A549 (cell line): ENCODE results near the gene DTNB. TPM values are rescaled to one million over a fixed set of nuclear protein-coding genes. Genes with fewer than 3 reads are reported as not detected.

Source experiments
- ATAC-seq, 2 experiments: fragments of 200-7000 bp in 1 of 2; fragments of >200 bp in 1 of 2; cut with Nextera tagmentation in 1 of 2; cut with Tn5 transposase in 1 of 2; 3 replicates each; pipeline versions ENCODE4 v1.8.0 to v1.9.1; 2018 to 2020; ENCODE audit warnings: mild to moderate bottlenecking in 1 of 2, moderate library complexity in 1 of 2
- CTCF ChIA-PET: fragments of 300-600 bp; sonication (Branson Sonifier 250); formaldehyde crosslinking; extraction: SDS; loops from one replicate; lab custom pipeline; 2021; ENCODE audit warnings: antibody characterized with exemption, inconsistent platforms; lab: Yijun Ruan, JAX
- POLR2A ChIA-PET: fragments of 350-600 bp; formaldehyde crosslinking; extraction: SDS; loops from one replicate; lab custom pipeline; 2021; ENCODE audit warnings: antibody characterized with exemption, inconsistent platforms; lab: Yijun Ruan, JAX
- DNase-seq, 2 experiments: peaks; one replicate each; pipeline versions ENCODE4 v3.0.0 to v3.0.0-alpha.2; 2011 to 2016; ENCODE audit warnings: low read depth in 1 of 2, low spot score in 1 of 2
- FAIRE-seq: peaks from 2 replicates; lab custom pipeline; 2011; peaks lifted over from hg19 to GRCh38; lab: Jason Lieb, UNC
- H3K27ac ChIP-seq, 2 experiments: fragments of >200 bp; sonication (Bioruptor Twin); formaldehyde crosslinking; 3 replicates each; pipeline ENCODE4 v1.5.1; 2016 to 2017
- H3K4me1 ChIP-seq: fragments of >200 bp; sonication (Bioruptor Twin); formaldehyde crosslinking; 3 replicates; pipeline ENCODE4 v1.6.1; 2016
- H3K4me2 ChIP-seq: fragments of >200 bp; sonication (Bioruptor Twin); formaldehyde crosslinking; 3 replicates; pipeline ENCODE4 v1.6.1; 2016
- H3K4me3 ChIP-seq: fragments of >200 bp; sonication (Bioruptor Twin); formaldehyde crosslinking; 3 replicates; pipeline ENCODE4 v1.5.1; 2016
- H3K9me3 ChIP-seq: fragments of >200 bp; sonication (Bioruptor Twin); formaldehyde crosslinking; 3 replicates; pipeline ENCODE4 v1.6.1; 2016
- ATOH8 ChIP-seq: fragments of 250-450 bp; sonication (Bioruptor Pico); IDR thresholded peaks from 2 replicates; pipeline ENCODE4 v1.5.0; 2020; ENCODE audit warnings: low read depth, mild to moderate bottlenecking, moderate library complexity
- BCL3 ChIP-seq: fragments of >200 bp; sonication (Bioruptor Twin); formaldehyde crosslinking; IDR thresholded peaks from 3 replicates; pipeline ENCODE4 v1.6.1; 2016
- BHLHE40 ChIP-seq: IDR thresholded peaks from 2 replicates; pipeline ENCODE4 v1.6.1; 2012; ENCODE audit warnings: low read depth, low read length, inconsistent platforms
- CBX2 ChIP-seq: fragments of 200-600 bp; sonication (generic); IDR thresholded peaks from 2 replicates; pipeline ENCODE4 v1.6.1; 2016; ENCODE audit warnings: low read depth, mild to moderate bottlenecking, borderline replicate concordance
- CEBPB ChIP-seq, 2 experiments: fragments of >200 bp in 1 of 2; sonication (Bioruptor Twin) in 1 of 2; formaldehyde crosslinking in 1 of 2; IDR thresholded peaks; 2 replicates each; pipeline ENCODE4 v1.6.1; 2012 to 2016
- CHD4 ChIP-seq: fragments of 200-600 bp; sonication (generic); IDR thresholded peaks from 2 replicates; pipeline ENCODE4 v1.6.1; 2016; ENCODE audit warnings: antibody characterized with exemption, mild to moderate bottlenecking, borderline replicate concordance
- E2F6 ChIP-seq: IDR thresholded peaks from 2 replicates; pipeline ENCODE4 v1.6.1; 2012; ENCODE audit warnings: low read depth, borderline replicate concordance
- EHF ChIP-seq: fragments of 250-450 bp; sonication (Bioruptor Pico); IDR thresholded peaks from 2 replicates; pipeline ENCODE4 v1.5.0; 2020; ENCODE audit warnings: mild to moderate bottlenecking
- FOSB ChIP-seq: fragments of 250-450 bp; sonication (Bioruptor Pico); IDR thresholded peaks from 2 replicates; pipeline ENCODE4 v1.5.0; 2020; ENCODE audit warnings: mild to moderate bottlenecking, moderate library complexity
- FOSL2 ChIP-seq, 2 experiments: fragments of 450-650 bp in 1 of 2; fragments of >200 bp in 1 of 2; sonication (Bioruptor Twin) in 1 of 2; formaldehyde crosslinking; IDR thresholded peaks; 2 replicates each; pipeline versions ENCODE4 v1.5.0 to v1.6.1; 2016 to 2020; ENCODE audit warnings: mild to moderate bottlenecking in 1 of 2, moderate library complexity in 1 of 2
- FOXS1 ChIP-seq: fragments of 250-450 bp; sonication (Bioruptor Pico); IDR thresholded peaks from 2 replicates; pipeline ENCODE4 v1.5.0; 2020; ENCODE audit warnings: mild to moderate bottlenecking, moderate library complexity
- HMGXB4 ChIP-seq: fragments of 250-450 bp; sonication (Bioruptor Pico); IDR thresholded peaks from 2 replicates; pipeline ENCODE4 v1.5.0; 2021; ENCODE audit warnings: mild to moderate bottlenecking, moderate library complexity, borderline replicate concordance
- JUN ChIP-seq, 2 experiments: fragments of >200 bp; sonication (Bioruptor Twin); formaldehyde crosslinking; IDR thresholded peaks; 2 replicates in 1 of 2; 3 replicates in 1 of 2; pipeline ENCODE4 v1.6.1; 2016 to 2017
- JUNB ChIP-seq: fragments of >200 bp; sonication (Bioruptor Twin); formaldehyde crosslinking; IDR thresholded peaks from 2 replicates; pipeline ENCODE4 v1.6.1; 2016
- MYC ChIP-seq: IDR thresholded peaks from 2 replicates; pipeline ENCODE4 v1.6.1; 2012; ENCODE audit warnings: mild to moderate bottlenecking, inconsistent platforms, low read length, improper control_type of control experiment, borderline replicate concordance
- NFE2L2 ChIP-seq: fragments of 150-350 bp; conservative IDR thresholded peaks from 2 replicates; pipeline ENCODE4 v1.6.1; 2014; ENCODE audit warnings: low read length
- NPAS2 ChIP-seq: fragments of 250-450 bp; sonication (Bioruptor Pico); IDR thresholded peaks from 2 replicates; pipeline ENCODE4 v1.8.0; 2022; ENCODE audit warnings: mild to moderate bottlenecking, moderate library complexity, borderline replicate concordance
- POLR2AphosphoS2 ChIP-seq: conservative IDR thresholded peaks from 2 replicates; pipeline ENCODE4 v1.6.1; 2012; ENCODE audit warnings: low read length, improper control_type of control experiment, inconsistent platforms
- RARB ChIP-seq: fragments of 250-450 bp; sonication (Bioruptor Pico); IDR thresholded peaks from 2 replicates; pipeline ENCODE4 v1.8.0; 2021; ENCODE audit warnings: mild to moderate bottlenecking, moderate library complexity
- RCOR1 ChIP-seq: fragments of 150-350 bp; IDR thresholded peaks from 2 replicates; pipeline ENCODE4 v1.6.1; 2014; ENCODE audit warnings: antibody characterized with exemption, low read length, low read depth
- RFX5 ChIP-seq: fragments of 450-650 bp; IDR thresholded peaks from 2 replicates; pipeline ENCODE4 v1.7.1; 2014; ENCODE audit warnings: antibody characterized with exemption, mild to moderate bottlenecking, moderate library complexity
- SMC3 ChIP-seq: fragments of >200 bp; sonication (Bioruptor Twin); formaldehyde crosslinking; IDR thresholded peaks from 3 replicates; pipeline ENCODE4 v1.6.1; 2018; ENCODE audit warnings: inconsistent platforms
- ZC3H11A ChIP-seq: fragments of 450-650 bp; IDR thresholded peaks from 2 replicates; pipeline ENCODE4 v1.6.1; 2014; ENCODE audit warnings: antibody characterized with exemption, mild to moderate bottlenecking
- ZNF302 ChIP-seq: fragments of 250-450 bp; sonication (Bioruptor Pico); IDR thresholded peaks from 2 replicates; pipeline ENCODE4 v1.9.0; 2021; ENCODE audit warnings: inconsistent platforms, mild to moderate bottlenecking, moderate library complexity
- WGBS: methylation state at CpG from one replicate; pipeline ENCODE4 v1.1.6; 2017; ENCODE audit errors: missing lambda C conversion rate; 5-methylcytosine and 5-hydroxymethylcytosine counted together
- polyA plus RNA-seq, 4 experiments: library from polyadenylated mRNA; depleted of rRNA in 3 of 4; stranded (reverse); fragments of >200 nt; fragmentation: RNase III in 1 of 4; extraction: RNeasy Plus Mini Kit Qiagen cat#74134 plus additional on column Dnase treatment in 1 of 4; gene quantifications; 2 replicates in 3 of 4; 3 replicates in 1 of 4; pipeline ENCODE4 v1.2.3, GENCODE V29; 2011 to 2017

DTNB gene
- polyA plus RNA-seq, 2 of the 4 experiments (the other 2 are of a cell fraction): 11.2 to 32.6 TPM

GRCh38 chr2:25576596-25576995 is 96.8 kb downstream of the DTNB start:
- no peak overlapping the region for H3K4me2 ChIP-seq
- ChIA-PET POLR2A (no interaction called here), CTCF (no interaction called here)
- no peaks in the 10 kb centered on the region for H3K9me3 ChIP-seq
- TF ChIP-seq ZC3H11A: no peak
- TF ChIP-seq CEBPB (IDR thresholded peaks at IDR 0.05): no peak
- no peak for TF ChIP-seq HMGXB4
- no peak for TF ChIP-seq NPAS2 (CRISPR knock-in tag)
- no peak for TF ChIP-seq POLR2AphosphoS2
- TF ChIP-seq CHD4: no peak
- no peak for TF ChIP-seq FOXS1 (CRISPR knock-in tag)
- no peak overlapping the region for H3K4me3 ChIP-seq
- ATAC-seq (no peak), DNase-seq (no peak), FAIRE-seq (no peak)
- WGBS: 93% methylated on average over 7 of the region's 7 CpGs
- no peaks in the 10 kb centered on the region for H3K4me1 ChIP-seq
- H3K27ac ChIP-seq: no peak overlapping the region

- no peaks in the 10 kb centered on the region for H3K4me1 ChIP-seq
- no peak overlapping the region for H3K27ac ChIP-seq
- no peak overlapping the region for H3K4me2 ChIP-seq
- FAIRE-seq (no peak), DNase-seq (no peak), ATAC-seq (no peak)
- H3K4me3 ChIP-seq: no peak overlapping the region
- POLR2A ChIA-PET: no interaction called here
- TF ChIP-seq CEBPB (IDR thresholded peaks at IDR 0.05) (no peak), EHF (no peak), RARB (no peak), BCL3 (no peak), E2F6 (no peak), BHLHE40 (no peak), ATOH8 (CRISPR knock-in tag) (no peak), ZNF302 (CRISPR knock-in tag) (no peak), CBX2 (no peak), FOSL2 (IDR thresholded peaks at IDR 0.05) (no peak), FOSL2 (CRISPR knock-in tag; IDR thresholded peaks at IDR 0.05) (no peak), FOSB (CRISPR knock-in tag) (no peak), RCOR1 (no peak), JUN (IDR thresholded peaks at IDR 0.05) (no peak), RFX5 (no peak), JUNB (no peak), MYC (no peak), NFE2L2 (no peak), ZC3H11A (no peak), SMC3 (no peak)
- CTCF ChIA-PET: interaction anchor here (0.5 kb wide), 1 partner anchor 63 kb away, joined by 3 read pairs; no protein-coding TSS in a partner anchor
- no peaks in the 10 kb centered on the region for H3K9me3 ChIP-seq
- WGBS: 94% methylated on average over 3 of the region's 3 CpGs
Measured at GRCh38 chr2:25572638-25573037, 100.7 kb downstream of the DTNB start.
